PFSK-1 (cell line): ENCODE results near the gene ZNF407.

Experiments used
- FOXP2 ChIP-seq: optimal IDR thresholded peaks from 2 replicates; pipeline ENCODE3; 2011; ENCODE audit warnings: borderline replicate concordance, control low read depth, inconsistent platforms; ENCODE audit not compliant: insufficient read depth; ENCODE audit errors: extremely low read length, extremely low read depth
- POLR2AphosphoS5 ChIP-seq: IDR thresholded peaks from 2 replicates; pipeline ENCODE4 v1.6.1; 2012; ENCODE audit warnings: low read depth, mild to moderate bottlenecking, control low read depth, low read length, moderate library complexity
- REST ChIP-seq, 2 experiments: IDR thresholded peaks; 2 replicates each; pipeline versions ENCODE4 v1.6.1 to v1.8.0; 2011 to 2012; ENCODE audit warnings: low read depth in 2 of 2, low read length in 2 of 2, control low read depth in 1 of 2, inconsistent platforms in 1 of 2, mild to moderate bottlenecking in 1 of 2, moderate library complexity in 1 of 2; ENCODE audit not compliant: insufficient read depth in 1 of 2
- SIN3A ChIP-seq: IDR thresholded peaks from 2 replicates; pipeline ENCODE4 v1.6.1; 2012; ENCODE audit warnings: mild to moderate bottlenecking, low read length, moderate library complexity, borderline replicate concordance; ENCODE audit not compliant: insufficient read depth
- TAF1 ChIP-seq: IDR thresholded peaks from 2 replicates; pipeline ENCODE4 v1.6.1; 2012; ENCODE audit warnings: low read length, control low read depth, borderline replicate concordance; ENCODE audit not compliant: insufficient read depth

The ZNF407 gene

GRCh38 chr18:74967438-74967837, 369.8 kb downstream of the ZNF407 start:
- TF ChIP-seq POLR2AphosphoS5 (no peak), SIN3A (no peak), TAF1 (no peak)

- TF ChIP-seq REST (IDR thresholded peaks at IDR 0.05; ENCODE audit: insufficient read depth in 1 of 2, low read depth in 2 of 2, low read length in 2 of 2) = no peak
- TF ChIP-seq POLR2AphosphoS5 = no peak
- TF ChIP-seq FOXP2 = no peak
- TF ChIP-seq TAF1 = no peak
- TF ChIP-seq SIN3A = no peak
Observed at GRCh38 chr18:74967979-74968378, 370.3 kb downstream of the ZNF407 start.

- no peak for TF ChIP-seq POLR2AphosphoS5
- TF ChIP-seq TAF1 = no peak
- TF ChIP-seq REST (IDR thresholded peaks at IDR 0.05; ENCODE audit: insufficient read depth in 1 of 2, low read depth in 2 of 2, low read length in 2 of 2) = no peak
- TF ChIP-seq FOXP2 = no peak
- TF ChIP-seq SIN3A = no peak
Observed at GRCh38 chr18:74972354-74972753, 374.7 kb downstream of the ZNF407 start.

- TF ChIP-seq SIN3A (no peak), POLR2AphosphoS5 (no peak), TAF1 (no peak), REST (IDR thresholded peaks at IDR 0.05; ENCODE audit: insufficient read depth in 1 of 2, low read depth in 2 of 2, low read length in 2 of 2) (no peak), FOXP2 (no peak)
Observed at GRCh38 chr18:74975001-74975400, 377.3 kb downstream of the ZNF407 start.

- TF ChIP-seq POLR2AphosphoS5 (no peak), REST (IDR thresholded peaks at IDR 0.05; ENCODE audit: insufficient read depth in 1 of 2, low read depth in 2 of 2, low read length in 2 of 2) (no peak), SIN3A (no peak), FOXP2 (no peak), TAF1 (no peak)
Observed at GRCh38 chr18:74976331-74976909, 378.8 kb downstream of the ZNF407 start.
